Kidney (tissue), 14 donors: ENCODE measurements around the gene MT1H. TPM values are rescaled to one million over a fixed set of nuclear protein-coding genes. Genes with fewer than 3 reads are reported as not detected.

ENCODE experiments used
- DNase-seq, 5 donors: peaks; one replicate each; pipeline ENCODE4 v3.0.0-alpha.2; 2013 to 2020
- FAIRE-seq: peaks from 2 replicates; lab custom pipeline; 2012; peaks lifted over from hg19 to GRCh38; lab: Jason Lieb, UNC
- H3K27ac ChIP-seq, 2 donors: one replicate each; pipeline ENCODE4 v1.7.0; 2013; ENCODE audit warnings: low read depth in 2 of 2, low read length in 2 of 2, inconsistent platforms in 1 of 2
- H3K27me3 ChIP-seq: one replicate; pipeline ENCODE4 v1.7.1; 2013; ENCODE audit warnings: low read length, inconsistent platforms; ENCODE audit not compliant: control insufficient read depth, insufficient read depth
- H3K36me3 ChIP-seq, 3 donors: one replicate each; pipeline versions ENCODE4 v1.7.0 to v1.7.1; 2013; ENCODE audit warnings: low read length in 3 of 3, control low read depth in 1 of 3, inconsistent platforms in 1 of 3; ENCODE audit not compliant: insufficient read depth in 3 of 3, control insufficient read depth in 2 of 3
- H3K4me1 ChIP-seq, 3 donors: one replicate each; pipeline versions ENCODE4 v1.7.0 to v1.7.1; 2013; ENCODE audit warnings: low read length in 3 of 3, inconsistent platforms in 1 of 3, low read depth in 1 of 3; ENCODE audit not compliant: control insufficient read depth in 2 of 3, insufficient read depth in 2 of 3
- H3K4me3 ChIP-seq, 3 donors: one replicate each; pipeline versions ENCODE4 v1.7.0 to v1.8.1; 2013; ENCODE audit warnings: low read length in 3 of 3, control low read depth in 1 of 3, inconsistent platforms in 1 of 3
- H3K9ac ChIP-seq, 3 donors: one replicate each; pipeline versions ENCODE4 v1.7.0 to v1.7.1; 2013; ENCODE audit warnings: low read length in 3 of 3, control low read depth in 1 of 3, inconsistent platforms in 1 of 3
- H3K9me3 ChIP-seq, 3 donors: one replicate each; pipeline versions ENCODE4 v1.7.0 to v1.7.1; 2013; ENCODE audit warnings: low read length in 3 of 3, control low read depth in 1 of 3, inconsistent platforms in 1 of 3; ENCODE audit not compliant: control insufficient read depth in 2 of 3, insufficient read depth in 1 of 3
- intact Hi-C: fragments of 100-400 bp; cut with DNase I; formaldehyde crosslinking; loops from one replicate; pipeline ENCODE4 v1.11.1; 2022
- polyA plus RNA-seq: library from polyadenylated mRNA; stranded (reverse); fragments of 350-450 nt; fragmentation: Illumina TruSeq; extraction: RNeasy Lipid Tissue Mini Kit (QIAGEN cat#74804); gene quantifications from one replicate; pipeline ENCODE4 v1.2.3, GENCODE V29; 2014; ENCODE audit warnings: low read depth, low replicate concordance; ENCODE audit not compliant: insufficient read depth
- total RNA-seq: library from RNA; stranded (reverse); fragmentation: NEBNext Ultra II Directional; extraction: Animal tissue kit (Norgen Biotek cat#: 25700); gene quantifications from one replicate; pipeline ENCODE4 v1.2.1, GENCODE V29; 2021
- TF ChIP-seq, protein P1 (sequence below): IDR thresholded peaks from 3 replicates; pipeline ENCODE4 v1.5.1; 2012; ENCODE audit warnings: mild to moderate bottlenecking, moderate library complexity, borderline replicate concordance; ENCODE audit not compliant: insufficient read depth; ENCODE audit errors: extremely low read depth
- donor health status: control.
- donor health status: control.
- donor health status: control.
- donor health status: control.
- donor health status: control.
- donor health status: DM: yes; HTN: yes; CAD: no.
- donor health status: Normal renal cell carcinoma (clear cell type).

Gene MT1H
- total and polyA plus RNA-seq, 2 donors from 2014 or later: 4.4 to 606 TPM

DNA sequence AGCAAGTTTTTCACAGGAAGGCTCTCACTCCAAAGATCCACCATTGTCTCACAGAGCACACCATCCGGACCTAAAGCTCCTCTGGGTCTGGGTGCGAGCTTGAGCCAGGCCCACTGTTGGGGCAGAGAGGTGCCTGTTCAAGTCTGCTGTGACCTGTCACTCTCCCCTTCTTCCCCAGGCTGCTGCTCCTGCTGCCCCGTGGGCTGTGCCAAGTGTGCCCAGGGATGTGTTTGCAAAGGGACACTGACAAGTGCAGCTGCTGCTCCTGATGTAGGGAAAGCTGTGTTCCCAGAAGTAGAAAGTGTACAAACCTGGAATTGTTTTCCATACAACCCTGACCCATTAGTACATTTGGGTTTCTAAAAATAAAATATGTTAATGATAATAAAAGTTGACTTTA lies 7.9 kb downstream of the MT1H start:
- H3K4me3 ChIP-seq: no peak overlapping the region
- no peak overlapping the region for H3K9ac ChIP-seq
- H3K36me3 ChIP-seq: no peaks in the 10 kb centered on the region
- intact Hi-C loops: no loop called here
- DNase-seq (no peak), FAIRE-seq (no peak)
- TF ChIP-seq, protein P1, sequence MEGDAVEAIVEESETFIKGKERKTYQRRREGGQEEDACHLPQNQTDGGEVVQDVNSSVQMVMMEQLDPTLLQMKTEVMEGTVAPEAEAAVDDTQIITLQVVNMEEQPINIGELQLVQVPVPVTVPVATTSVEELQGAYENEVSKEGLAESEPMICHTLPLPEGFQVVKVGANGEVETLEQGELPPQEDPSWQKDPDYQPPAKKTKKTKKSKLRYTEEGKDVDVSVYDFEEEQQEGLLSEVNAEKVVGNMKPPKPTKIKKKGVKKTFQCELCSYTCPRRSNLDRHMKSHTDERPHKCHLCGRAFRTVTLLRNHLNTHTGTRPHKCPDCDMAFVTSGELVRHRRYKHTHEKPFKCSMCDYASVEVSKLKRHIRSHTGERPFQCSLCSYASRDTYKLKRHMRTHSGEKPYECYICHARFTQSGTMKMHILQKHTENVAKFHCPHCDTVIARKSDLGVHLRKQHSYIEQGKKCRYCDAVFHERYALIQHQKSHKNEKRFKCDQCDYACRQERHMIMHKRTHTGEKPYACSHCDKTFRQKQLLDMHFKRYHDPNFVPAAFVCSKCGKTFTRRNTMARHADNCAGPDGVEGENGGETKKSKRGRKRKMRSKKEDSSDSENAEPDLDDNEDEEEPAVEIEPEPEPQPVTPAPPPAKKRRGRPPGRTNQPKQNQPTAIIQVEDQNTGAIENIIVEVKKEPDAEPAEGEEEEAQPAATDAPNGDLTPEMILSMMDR: no peak
- H3K9me3 ChIP-seq: no peaks in the 10 kb centered on the region
- no peak overlapping the region for H3K27ac ChIP-seq
- peaks cover 19% of the 10 kb centered on the region for H3K27me3 ChIP-seq
- no peaks in the 10 kb centered on the region for H3K4me1 ChIP-seq

GRCh38 chr16:56679078-56679730 lies 9.6 kb downstream of the MT1H start:
- DNase-seq (no peak), FAIRE-seq (no peak)
- Histone ChIP-seq H3K4me1 (peaks cover 0 to 9% (median 5%) of the 10 kb centered on the region in 3 donors), H3K27ac (no peak overlapping the region), H3K27me3 (peaks cover 9% of the 10 kb centered on the region), H3K9ac (no peak overlapping the region), H3K36me3 (no peaks in the 10 kb centered on the region), H3K9me3 (no peaks in the 10 kb centered on the region), H3K4me3 (no peak overlapping the region)
- TF ChIP-seq, protein P1: no peak
- intact Hi-C loops: no loop called here

GRCh38 chr16:56679818-56680217 lies 10.2 kb downstream of the MT1H start:
- H3K9me3 ChIP-seq: no peaks in the 10 kb centered on the region
- no peak overlapping the region for H3K4me3 ChIP-seq
- H3K27ac ChIP-seq: no peak overlapping the region
- H3K36me3 ChIP-seq: no peaks in the 10 kb centered on the region
- H3K4me1 ChIP-seq: peaks cover 0 to 9% (median 5%) of the 10 kb centered on the region in 3 donors
- FAIRE-seq: no peak
- DNase-seq: no peak
- peaks cover 9% of the 10 kb centered on the region for H3K27me3 ChIP-seq
- no peak overlapping the region for H3K9ac ChIP-seq
- TF ChIP-seq, protein P1: no peak
- intact Hi-C loops: loop anchor here (10.0 kb wide), 1 partner anchor 75 kb away; the partner anchor contains the start of gene MT2A
